Bone marrow (tissue), 2 donors: ENCODE results near the gene CIDEB.
"Not testable (repeated sequence)": the region's sequence is repeated elsewhere in the genome, so short reads cannot be mapped to it uniquely, and the experiment has no call there.

Experiments used
- DNase-seq, 2 donors: peaks; one replicate each; lab custom pipeline; 2025; lab: John Stamatoyannopoulos, UW

Gene CIDEB

GRCh38 chr14:24332268-24332993, 24.7 kb upstream of the CIDEB start:
- peak; percentile 30 to 63 for DNase-seq

- DNase-seq = no peak
Observed at GRCh38 chr14:24331731-24332267, 24.0 kb upstream of the CIDEB start.

- DNase-seq = no peak
Observed at GRCh38 chr14:24330973-24331674, 23.3 kb upstream of the CIDEB start.

GRCh38 chr14:24329736-24330135, 22.0 kb upstream of the CIDEB start:
- DNase-seq = peak in 1 of 2 donors; percentile 44

GRCh38 chr14:24329073-24329663, 21.4 kb upstream of the CIDEB start:
- no peak for DNase-seq

- not testable (repeated sequence) for DNase-seq
Observed at GRCh38 chr14:24327914-24328313, 20.1 kb upstream of the CIDEB start.

GRCh38 chr14:24327303-24327702, 19.5 kb upstream of the CIDEB start:
- DNase-seq = no peak

- no peak for DNase-seq
Observed at GRCh38 chr14:24325963-24326362, 18.2 kb upstream of the CIDEB start.

GRCh38 chr14:24325041-24325530, 17.3 kb upstream of the CIDEB start:
- DNase-seq = no peak

- DNase-seq = no peak
Observed at GRCh38 chr14:24324024-24324423, 16.2 kb upstream of the CIDEB start.

- no peak for DNase-seq
Observed at GRCh38 chr14:24323341-24323740, 15.6 kb upstream of the CIDEB start.

- no peak for DNase-seq
Observed at GRCh38 chr14:24322672-24323071, 14.9 kb upstream of the CIDEB start.

- DNase-seq = no peak
Observed at GRCh38 chr14:24321212-24321975, 13.6 kb upstream of the CIDEB start.

- DNase-seq = peak in 1 of 2 donors; percentile 27
Observed at GRCh38 chr14:24317141-24317928, 9.6 kb upstream of the CIDEB start.

GRCh38 chr14:24316597-24316950, 8.8 kb upstream of the CIDEB start:
- DNase-seq = no peak

GRCh38 chr14:24315807-24316596, 8.2 kb upstream of the CIDEB start:
- no peak for DNase-seq

- no peak for DNase-seq
Observed at GRCh38 chr14:24315243-24315806, 7.5 kb upstream of the CIDEB start.

- DNase-seq = no peak
Observed at GRCh38 chr14:24314377-24315193, 6.8 kb upstream of the CIDEB start.

- peak in 1 of 2 donors; percentile 44 for DNase-seq
Observed at GRCh38 chr14:24313913-24314312, 6.1 kb upstream of the CIDEB start.
